ENCODE results near the gene TRAPPC13.

- TF ChIP-seq CTCF (IDR thresholded peaks at IDR 0.05; ENCODE audit: low read depth, low read length, poor library complexity, severe bottlenecking) = no peak
- TF ChIP-seq EZH2phosphoT487 (IDR thresholded peaks at IDR 0.05; ENCODE audit: borderline replicate concordance, low read length) = no peak
Observed at GRCh38 chr5:65624025-65624570, 729 bp upstream of the TRAPPC13 start, which contains the start of gene TRIM23.
